Hepatocyte (in vitro differentiated cells): Measurements from ENCODE around the gene IPO11. TPM values are rescaled to one million over a fixed set of nuclear protein-coding genes. Genes with fewer than 3 reads are reported as not detected.

Source experiments
- DNase-seq: peaks from one replicate; pipeline ENCODE4 v3.0.0-alpha.2; 2016; ENCODE audit warnings: low spot score
- H2AFZ ChIP-seq: fragments of 200-600 bp; sonication (generic); 2 replicates; pipeline ENCODE4 v1.6.0; 2016; ENCODE audit warnings: antibody characterized with exemption, mild to moderate bottlenecking
- H3K27ac ChIP-seq: fragments of 200-600 bp; sonication (generic); 2 replicates; pipeline ENCODE4 v1.5.1; 2016; ENCODE audit warnings: mild to moderate bottlenecking
- H3K27me3 ChIP-seq: fragments of 200-600 bp; sonication (generic); 2 replicates; pipeline ENCODE4 v1.6.1; 2016
- H3K36me3 ChIP-seq: fragments of 200-600 bp; sonication (generic); replicated peaks from 2 replicates; pipeline ENCODE4 v1.5.1; 2016; ENCODE audit warnings: low read depth; ENCODE audit not compliant: insufficient read depth
- H3K4me1 ChIP-seq: fragments of 200-600 bp; sonication (generic); 2 replicates; pipeline ENCODE4 v1.5.1; 2016; ENCODE audit warnings: mild to moderate bottlenecking, moderate library complexity; ENCODE audit not compliant: insufficient read depth
- H3K4me2 ChIP-seq: fragments of 200-600 bp; sonication (generic); 2 replicates; pipeline ENCODE4 v1.6.0; 2016
- H3K4me3 ChIP-seq: fragments of 200-600 bp; sonication (generic); 2 replicates; pipeline ENCODE4 v1.5.1; 2016; ENCODE audit warnings: mild to moderate bottlenecking
- H3K79me2 ChIP-seq: fragments of 200-600 bp; sonication (generic); 2 replicates; pipeline ENCODE4 v1.6.0; 2017; ENCODE audit warnings: mild to moderate bottlenecking
- H3K9me2 ChIP-seq: fragments of 200-600 bp; sonication (generic); replicated peaks from 2 replicates; pipeline ENCODE4 v1.6.0; 2017; ENCODE audit warnings: mild to moderate bottlenecking; ENCODE audit not compliant: insufficient read depth
- H3K9me3 ChIP-seq: fragments of 200-600 bp; sonication (generic); 2 replicates; pipeline ENCODE4 v1.5.1; 2016; ENCODE audit warnings: low read depth, mild to moderate bottlenecking
- H4K20me1 ChIP-seq: fragments of 200-600 bp; sonication (generic); 2 replicates; pipeline ENCODE4 v1.6.0; 2016; ENCODE audit warnings: mild to moderate bottlenecking; ENCODE audit not compliant: insufficient read depth, poor library complexity, severe bottlenecking
- EZH2 ChIP-seq: fragments of 200-600 bp; sonication (generic); IDR thresholded peaks from 2 replicates; pipeline ENCODE4 v1.6.1; 2016; ENCODE audit warnings: antibody characterized with exemption, mild to moderate bottlenecking, borderline replicate concordance
- EZH2phosphoT487 ChIP-seq: fragments of 200-600 bp; sonication (generic); IDR thresholded peaks from one replicate; pipeline ENCODE4 v1.6.1; 2018; ENCODE audit warnings: antibody characterized with exemption, mild to moderate bottlenecking, low read depth, moderate library complexity; ENCODE audit not compliant: unreplicated experiment, severe bottlenecking
- WGBS: methylation state at CpG from one replicate; pipeline ENCODE4 v1.1.6; 2016; ENCODE audit warnings: low lambda C conversion rate; ENCODE audit errors: missing lambda C conversion rate; 5-methylcytosine and 5-hydroxymethylcytosine counted together
- polyA plus RNA-seq: library from polyadenylated mRNA; unstranded; fragments of >200 nt; fragmentation: Nextera tagmentation; extraction: Ambion mirVana; gene quantifications from 2 replicates; pipeline ENCODE4 v1.2.1, GENCODE V29; 2016
- total RNA-seq: library from RNA; depleted of rRNA; stranded (reverse); fragments of >200 nt; gene quantifications from 2 replicates; pipeline ENCODE4 v1.2.3, GENCODE V29; 2014
- TF ChIP-seq, protein P1 (sequence below): fragments of 200-600 bp; sonication (generic); IDR thresholded peaks from 2 replicates; pipeline ENCODE4 v1.5.1; 2016; ENCODE audit warnings: antibody characterized with exemption, mild to moderate bottlenecking; ENCODE audit not compliant: poor library complexity

Gene IPO11
- total and polyA plus RNA-seq, 2 experiments from 2014 or later: 10.3 to 24.2 TPM

- no peaks in the 10 kb centered on the region for H4K20me1 ChIP-seq
- H3K9me3 ChIP-seq: no peaks in the 10 kb centered on the region
- no peak overlapping the region for H3K27ac ChIP-seq
- no peak overlapping the region for H3K4me2 ChIP-seq
- H3K36me3 ChIP-seq: no peaks in the 10 kb centered on the region
- H3K4me3 ChIP-seq: no peak overlapping the region
- no peaks in the 10 kb centered on the region for H3K9me2 ChIP-seq
- DNase-seq: no peak
- TF ChIP-seq EZH2phosphoT487: no peak
- TF ChIP-seq, protein P1, sequence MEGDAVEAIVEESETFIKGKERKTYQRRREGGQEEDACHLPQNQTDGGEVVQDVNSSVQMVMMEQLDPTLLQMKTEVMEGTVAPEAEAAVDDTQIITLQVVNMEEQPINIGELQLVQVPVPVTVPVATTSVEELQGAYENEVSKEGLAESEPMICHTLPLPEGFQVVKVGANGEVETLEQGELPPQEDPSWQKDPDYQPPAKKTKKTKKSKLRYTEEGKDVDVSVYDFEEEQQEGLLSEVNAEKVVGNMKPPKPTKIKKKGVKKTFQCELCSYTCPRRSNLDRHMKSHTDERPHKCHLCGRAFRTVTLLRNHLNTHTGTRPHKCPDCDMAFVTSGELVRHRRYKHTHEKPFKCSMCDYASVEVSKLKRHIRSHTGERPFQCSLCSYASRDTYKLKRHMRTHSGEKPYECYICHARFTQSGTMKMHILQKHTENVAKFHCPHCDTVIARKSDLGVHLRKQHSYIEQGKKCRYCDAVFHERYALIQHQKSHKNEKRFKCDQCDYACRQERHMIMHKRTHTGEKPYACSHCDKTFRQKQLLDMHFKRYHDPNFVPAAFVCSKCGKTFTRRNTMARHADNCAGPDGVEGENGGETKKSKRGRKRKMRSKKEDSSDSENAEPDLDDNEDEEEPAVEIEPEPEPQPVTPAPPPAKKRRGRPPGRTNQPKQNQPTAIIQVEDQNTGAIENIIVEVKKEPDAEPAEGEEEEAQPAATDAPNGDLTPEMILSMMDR: no peak
- no peak for TF ChIP-seq EZH2
- no peaks in the 10 kb centered on the region for H3K4me1 ChIP-seq
- H2AFZ ChIP-seq: no peak overlapping the region
- no peaks in the 10 kb centered on the region for H3K79me2 ChIP-seq
- no peaks in the 10 kb centered on the region for H3K27me3 ChIP-seq
- 79% methylated on average over 5 of the region's 5 CpGs for WGBS
These were observed 237.6 kb downstream of the IPO11 start for GRCh38 chr5:62650197-62650596.

DNA sequence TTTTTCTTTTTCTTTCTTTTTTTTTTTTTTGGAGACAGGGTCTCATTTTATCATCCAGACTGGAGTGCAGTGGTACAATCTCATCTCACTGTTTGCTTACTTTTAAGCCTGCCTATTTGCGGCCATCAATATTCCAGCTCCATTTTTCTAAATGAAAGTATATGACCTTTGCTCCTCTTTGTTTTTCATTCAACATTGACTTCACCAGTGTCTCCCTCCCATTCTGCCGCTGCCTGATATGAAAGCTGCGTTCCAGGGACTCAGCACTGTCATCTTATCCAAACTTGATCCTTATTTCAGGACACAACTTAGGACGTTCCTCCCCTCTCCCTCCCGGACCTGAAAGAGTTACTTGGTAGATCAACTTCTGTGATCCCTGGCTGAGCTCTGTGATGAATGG lies 239.7 kb downstream of the IPO11 start:
- TF ChIP-seq, protein P1: no peak
- TF ChIP-seq EZH2phosphoT487: no peak
- WGBS: 58% methylated on average over 5 of the region's 5 CpGs
- no peak for DNase-seq
- Histone ChIP-seq H3K9me3 (no peaks in the 10 kb centered on the region), H3K27ac (no peak overlapping the region), H4K20me1 (no peaks in the 10 kb centered on the region), H3K4me2 (peak overlapping the region; percentile 38), H3K36me3 (no peaks in the 10 kb centered on the region), H3K4me3 (no peak overlapping the region), H3K79me2 (no peaks in the 10 kb centered on the region), H3K9me2 (no peaks in the 10 kb centered on the region), H3K4me1 (no peaks in the 10 kb centered on the region), H2AFZ (no peak overlapping the region), H3K27me3 (no peaks in the 10 kb centered on the region)

DNA sequence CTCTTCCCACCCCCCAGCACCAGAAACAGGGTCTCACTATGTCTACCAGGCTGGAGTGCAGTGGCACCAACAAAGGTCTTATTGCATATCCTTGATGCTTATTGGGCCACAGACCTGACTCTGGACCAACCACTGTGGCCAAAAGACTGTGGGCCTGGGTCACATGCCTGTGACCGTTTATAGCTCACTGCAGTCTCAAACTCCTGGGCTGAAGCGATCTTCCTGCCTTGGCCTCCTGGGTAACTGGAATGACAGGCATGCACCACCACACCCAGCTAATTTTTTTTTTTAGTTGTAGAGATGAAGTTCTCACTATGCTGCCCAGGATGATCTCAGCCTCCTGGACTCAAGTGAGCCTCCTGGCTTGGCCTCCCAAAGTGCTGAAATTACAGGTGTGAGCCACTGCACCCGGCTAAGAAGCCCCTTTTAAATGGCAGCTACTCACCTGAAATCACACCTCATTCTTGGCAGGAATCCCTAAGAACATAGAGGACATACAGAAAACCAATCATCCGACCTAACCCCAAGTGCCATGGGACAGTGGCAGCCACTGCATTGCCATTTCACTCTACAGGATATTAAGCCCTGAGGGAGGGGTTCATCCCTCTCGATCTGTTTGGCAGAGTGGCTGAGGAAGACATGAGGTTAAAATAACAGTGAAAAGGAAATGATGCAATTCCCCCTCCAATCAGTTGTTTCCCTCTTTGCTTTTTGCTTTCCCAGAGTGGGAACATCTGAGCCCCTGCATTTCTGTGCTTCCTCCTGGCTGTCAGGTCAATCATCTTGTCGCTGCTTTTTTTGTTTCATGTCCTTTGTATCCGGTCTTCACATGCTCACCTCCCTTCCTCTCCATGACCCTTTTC lies 240.7 kb downstream of the IPO11 start:
- Histone ChIP-seq H3K36me3 (no peaks in the 10 kb centered on the region), H4K20me1 (no peaks in the 10 kb centered on the region), H3K27ac (no peak overlapping the region), H3K4me2 (no peak overlapping the region), H3K27me3 (no peaks in the 10 kb centered on the region), H3K4me3 (no peak overlapping the region), H3K79me2 (no peaks in the 10 kb centered on the region), H3K9me2 (no peaks in the 10 kb centered on the region), H3K4me1 (no peaks in the 10 kb centered on the region), H3K9me3 (no peaks in the 10 kb centered on the region), H2AFZ (no peak overlapping the region)
- TF ChIP-seq, protein P1: no peak
- TF ChIP-seq EZH2: no peak
- no peak for TF ChIP-seq EZH2phosphoT487
- no peak for DNase-seq
- WGBS: 91% methylated on average over 7 of the region's 7 CpGs
